ENCODE measurements around the gene JAZF1. TPM values are rescaled to one million over a fixed set of nuclear protein-coding genes. Genes with fewer than 3 reads are reported as not detected.
A peak's percentile ranks its signal among the peaks of the same experiment; 100 is the strongest.

The JAZF1 gene
- total RNA-seq, 1 experiment from 2014 or later: 3.4 TPM

DNA sequence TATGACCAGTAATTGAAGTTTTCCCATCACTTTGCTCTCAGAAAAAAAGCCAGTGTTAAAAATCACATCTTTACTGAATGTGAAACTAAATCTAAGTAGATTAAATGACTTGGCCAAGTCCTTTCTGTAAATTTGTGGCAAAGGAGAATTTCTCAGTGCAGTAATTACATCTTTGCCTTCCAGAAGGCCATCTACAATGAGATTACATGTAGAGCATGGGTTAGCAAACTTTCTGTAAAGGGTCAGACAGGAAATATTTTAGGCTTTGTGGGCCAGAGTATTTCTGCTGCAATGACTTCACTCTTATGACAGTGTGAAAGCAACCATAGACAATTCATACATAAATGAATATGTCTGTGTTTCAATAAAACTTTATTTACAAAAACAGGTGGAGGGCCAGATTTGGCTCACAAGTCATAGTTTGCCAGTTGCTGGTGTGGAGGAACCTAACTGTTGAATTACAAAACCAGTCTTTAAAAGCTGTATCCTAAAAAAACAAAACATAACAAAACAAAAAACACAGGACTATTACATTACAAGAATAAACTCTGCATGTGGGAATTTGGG is 249.6 kb downstream of the JAZF1 start (continued):
- TF ChIP-seq, protein P1, sequence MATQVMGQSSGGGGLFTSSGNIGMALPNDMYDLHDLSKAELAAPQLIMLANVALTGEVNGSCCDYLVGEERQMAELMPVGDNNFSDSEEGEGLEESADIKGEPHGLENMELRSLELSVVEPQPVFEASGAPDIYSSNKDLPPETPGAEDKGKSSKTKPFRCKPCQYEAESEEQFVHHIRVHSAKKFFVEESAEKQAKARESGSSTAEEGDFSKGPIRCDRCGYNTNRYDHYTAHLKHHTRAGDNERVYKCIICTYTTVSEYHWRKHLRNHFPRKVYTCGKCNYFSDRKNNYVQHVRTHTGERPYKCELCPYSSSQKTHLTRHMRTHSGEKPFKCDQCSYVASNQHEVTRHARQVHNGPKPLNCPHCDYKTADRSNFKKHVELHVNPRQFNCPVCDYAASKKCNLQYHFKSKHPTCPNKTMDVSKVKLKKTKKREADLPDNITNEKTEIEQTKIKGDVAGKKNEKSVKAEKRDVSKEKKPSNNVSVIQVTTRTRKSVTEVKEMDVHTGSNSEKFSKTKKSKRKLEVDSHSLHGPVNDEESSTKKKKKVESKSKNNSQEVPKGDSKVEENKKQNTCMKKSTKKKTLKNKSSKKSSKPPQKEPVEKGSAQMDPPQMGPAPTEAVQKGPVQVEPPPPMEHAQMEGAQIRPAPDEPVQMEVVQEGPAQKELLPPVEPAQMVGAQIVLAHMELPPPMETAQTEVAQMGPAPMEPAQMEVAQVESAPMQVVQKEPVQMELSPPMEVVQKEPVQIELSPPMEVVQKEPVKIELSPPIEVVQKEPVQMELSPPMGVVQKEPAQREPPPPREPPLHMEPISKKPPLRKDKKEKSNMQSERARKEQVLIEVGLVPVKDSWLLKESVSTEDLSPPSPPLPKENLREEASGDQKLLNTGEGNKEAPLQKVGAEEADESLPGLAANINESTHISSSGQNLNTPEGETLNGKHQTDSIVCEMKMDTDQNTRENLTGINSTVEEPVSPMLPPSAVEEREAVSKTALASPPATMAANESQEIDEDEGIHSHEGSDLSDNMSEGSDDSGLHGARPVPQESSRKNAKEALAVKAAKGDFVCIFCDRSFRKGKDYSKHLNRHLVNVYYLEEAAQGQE (IDR thresholded peaks at IDR 0.05; ENCODE audit: low read depth): no peak
- TF ChIP-seq TCF7L2 (IDR thresholded peaks at IDR 0.05; ENCODE audit: borderline replicate concordance, extremely low read depth, insufficient read depth, insufficient read length) (no peak), SP1 (IDR thresholded peaks at IDR 0.05; ENCODE audit: low read depth) (no peak), EZH2 (IDR thresholded peaks at IDR 0.05) (no peak), EZH2phosphoT487 (IDR thresholded peaks at IDR 0.05; ENCODE audit: borderline replicate concordance) (no peak), JUND (IDR thresholded peaks at IDR 0.05) (no peak), ZNF274 (IDR thresholded peaks at IDR 0.05; ENCODE audit: low read depth, low read length) (no peak), FOSL1 (IDR thresholded peaks at IDR 0.05; ENCODE audit: low read depth) (no peak), YY1 (IDR thresholded peaks at IDR 0.05; ENCODE audit: extremely low read depth, insufficient replicate concordance, low read depth, low read length) (no peak)
- TF ChIP-seq, protein P2, sequence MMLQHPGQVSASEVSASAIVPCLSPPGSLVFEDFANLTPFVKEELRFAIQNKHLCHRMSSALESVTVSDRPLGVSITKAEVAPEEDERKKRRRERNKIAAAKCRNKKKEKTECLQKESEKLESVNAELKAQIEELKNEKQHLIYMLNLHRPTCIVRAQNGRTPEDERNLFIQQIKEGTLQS (IDR thresholded peaks at IDR 0.05): no peak

DNA sequence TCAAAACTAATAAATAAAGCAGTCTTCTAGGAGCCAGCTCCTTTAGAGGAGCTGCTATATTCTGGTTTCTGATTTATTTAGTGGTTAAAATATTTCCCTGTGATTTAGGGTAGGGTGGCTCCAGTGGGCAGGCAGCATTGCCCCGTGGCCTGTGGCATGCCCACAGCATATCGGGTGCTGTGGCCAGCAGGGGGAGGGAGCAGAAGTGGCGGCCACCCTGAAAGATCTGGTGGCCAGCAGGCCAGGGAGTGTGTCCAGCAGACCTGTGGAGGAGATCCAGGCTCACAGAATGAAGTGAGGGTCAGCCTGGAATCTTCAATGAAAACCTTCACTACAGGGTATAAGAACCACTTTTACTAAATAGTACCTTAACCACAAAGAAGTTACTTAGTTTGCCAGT is 251.5 kb downstream of the JAZF1 start:
- H3K36me3 ChIP-seq (ENCODE audit: control insufficient read depth in 1 of 2, insufficient read depth in 2 of 2, low read length in 2 of 2): no peaks in the 10 kb centered on the region
- H3K27ac ChIP-seq (ENCODE audit: low read depth, low read length): no peak overlapping the region
- H3K4me2 ChIP-seq (ENCODE audit: low read length): no peak overlapping the region
- ChIA-PET RAD21 (ENCODE audit: low non-redundant PET in 1 of 2, low total read pairs in 2 of 2, uncharacterized antibody in 2 of 2, unreplicated experiment in 2 of 2) (no interaction called here), POLR2A (no interaction called here), CTCF (interaction anchor here (1.0 kb wide), 1 partner anchor 164 kb away, joined by 3 read pairs; no protein-coding TSS in a partner anchor)
- ATAC-seq (peak; percentile 47; the same call in 1 of the 2 replicates), DNase-seq (ENCODE audit: low read depth, low spot score) (no peak)
- H3K9me2 ChIP-seq (ENCODE audit: insufficient read depth): no peaks in the 10 kb centered on the region
- H3K9me3 ChIP-seq (ENCODE audit: control insufficient read depth in 1 of 2, insufficient read depth in 1 of 2, low read depth in 1 of 2, low read length in 2 of 2): no peaks in the 10 kb centered on the region
- intact Hi-C loops (cut with micrococcal nuclease): loop anchor here (10.0 kb wide), 2 partner anchors 166 to 1254 kb away; no protein-coding TSS in a partner anchor
- TF ChIP-seq POLR2AphosphoS5 (IDR thresholded peaks at IDR 0.05; ENCODE audit: low read depth, low read length): no peak
- no peak for TF ChIP-seq ELF1 (IDR thresholded peaks at IDR 0.05; ENCODE audit: borderline replicate concordance, low read depth)
- TF ChIP-seq SP1 (IDR thresholded peaks at IDR 0.05; ENCODE audit: low read depth): no peak
- TF ChIP-seq, protein P3, sequence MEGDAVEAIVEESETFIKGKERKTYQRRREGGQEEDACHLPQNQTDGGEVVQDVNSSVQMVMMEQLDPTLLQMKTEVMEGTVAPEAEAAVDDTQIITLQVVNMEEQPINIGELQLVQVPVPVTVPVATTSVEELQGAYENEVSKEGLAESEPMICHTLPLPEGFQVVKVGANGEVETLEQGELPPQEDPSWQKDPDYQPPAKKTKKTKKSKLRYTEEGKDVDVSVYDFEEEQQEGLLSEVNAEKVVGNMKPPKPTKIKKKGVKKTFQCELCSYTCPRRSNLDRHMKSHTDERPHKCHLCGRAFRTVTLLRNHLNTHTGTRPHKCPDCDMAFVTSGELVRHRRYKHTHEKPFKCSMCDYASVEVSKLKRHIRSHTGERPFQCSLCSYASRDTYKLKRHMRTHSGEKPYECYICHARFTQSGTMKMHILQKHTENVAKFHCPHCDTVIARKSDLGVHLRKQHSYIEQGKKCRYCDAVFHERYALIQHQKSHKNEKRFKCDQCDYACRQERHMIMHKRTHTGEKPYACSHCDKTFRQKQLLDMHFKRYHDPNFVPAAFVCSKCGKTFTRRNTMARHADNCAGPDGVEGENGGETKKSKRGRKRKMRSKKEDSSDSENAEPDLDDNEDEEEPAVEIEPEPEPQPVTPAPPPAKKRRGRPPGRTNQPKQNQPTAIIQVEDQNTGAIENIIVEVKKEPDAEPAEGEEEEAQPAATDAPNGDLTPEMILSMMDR (IDR thresholded peaks at IDR 0.05 in 2 of 3, conservative IDR thresholded peaks at IDR 0.05 in 1 of 3; ENCODE audit: borderline replicate concordance in 1 of 3, insufficient read depth in 1 of 3, low read depth in 2 of 3, low read length in 2 of 3): peak in 2 of 3 experiments; percentile 15 to 16; a peak in 1 of 6 replicates
- H3K79me2 ChIP-seq (ENCODE audit: insufficient read depth, low read length): no peaks in the 10 kb centered on the region
- H3K4me3 ChIP-seq (replicated peaks in 1 of 2; ENCODE audit: low read depth in 1 of 2, low read length in 2 of 2): no peak overlapping the region
- H3K9ac ChIP-seq (ENCODE audit: low read length): no peak overlapping the region
- no peak overlapping the region for H2AFZ ChIP-seq (ENCODE audit: low read depth, low read length, poor library complexity, severe bottlenecking)
- no peaks in the 10 kb centered on the region for H4K20me1 ChIP-seq (ENCODE audit: insufficient read depth)
- H3K4me1 ChIP-seq (ENCODE audit: control insufficient read depth in 1 of 2, insufficient read depth in 2 of 2, low read length in 2 of 2): peaks cover 0 to 7% of the 10 kb centered on the region in 2 experiments; a peak in 2 of 4 replicates
- no peaks in the 10 kb centered on the region for H3K27me3 ChIP-seq (ENCODE audit: insufficient read depth, low read length)
- no TSS peak for BruUV-seq (replicated peaks)
